ENCODE results near the gene DBET. TPM values are rescaled to one million over a fixed set of nuclear protein-coding genes. Genes with fewer than 3 reads are reported as not detected.
A peak's percentile ranks its signal among the peaks of the same experiment; 100 is the strongest.
"Not testable (repeated sequence)": the region's sequence is repeated elsewhere in the genome, so short reads cannot be mapped to it uniquely, and the experiment has no call there.

The DBET gene
- total RNA-seq, 1 donor from 2014 or later, result not detected

DNA sequence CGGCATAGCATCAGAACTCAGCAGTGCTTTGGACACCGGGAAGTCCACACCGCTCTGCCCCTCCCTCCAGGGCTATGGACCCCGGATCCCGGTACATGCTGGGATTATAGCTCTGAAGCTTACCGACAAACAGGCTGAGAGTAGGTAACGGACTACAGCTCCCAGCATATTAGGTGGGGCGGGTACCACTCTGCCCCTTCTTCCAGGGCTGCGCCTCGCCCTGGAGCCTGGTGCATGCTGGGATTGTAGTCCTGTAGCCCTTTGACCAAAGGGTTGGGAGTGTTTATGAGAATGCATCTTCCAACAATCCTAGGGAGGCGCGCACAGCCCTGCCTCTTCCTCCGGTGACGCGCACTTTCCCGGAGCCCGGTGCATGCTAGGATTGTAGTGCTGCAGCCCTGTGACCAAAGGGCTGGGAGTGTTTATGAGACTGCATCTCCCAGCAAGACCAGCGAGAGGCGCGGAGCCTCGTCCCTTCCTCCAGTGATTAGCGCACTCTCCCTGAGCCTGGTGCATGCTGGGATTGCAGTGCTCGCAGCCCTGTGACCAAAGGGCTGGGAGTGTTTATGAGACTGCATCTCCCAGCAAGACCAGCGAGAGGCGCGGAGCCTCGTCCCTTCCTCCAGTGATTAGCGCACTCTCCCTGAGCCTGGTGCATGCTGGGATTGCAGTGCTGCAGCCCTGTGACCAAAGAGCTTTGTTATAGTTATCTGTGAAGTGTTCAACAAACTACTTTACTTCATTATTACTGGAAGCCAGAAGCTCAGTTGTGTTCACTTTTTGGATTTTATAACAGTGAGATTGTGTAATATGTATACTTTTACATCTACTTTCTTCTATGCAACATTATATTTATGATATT, 14.7 kb upstream of the DBET start:
- not testable (repeated sequence) for DNase-seq (ENCODE audit: low spot score)

- not testable (repeated sequence) for DNase-seq (ENCODE audit: low spot score)
Observed at GRCh38 chr4:190058997-190059396, 5.3 kb upstream of the DBET start.

GRCh38 chr4:190064805-190065204, 503 bp downstream of the DBET start:
- not testable (repeated sequence) for DNase-seq (ENCODE audit: low spot score)

- not testable (repeated sequence) for DNase-seq (ENCODE audit: low spot score)
Observed at GRCh38 chr4:190068351-190068750, 4.0 kb downstream of the DBET start.

DNA sequence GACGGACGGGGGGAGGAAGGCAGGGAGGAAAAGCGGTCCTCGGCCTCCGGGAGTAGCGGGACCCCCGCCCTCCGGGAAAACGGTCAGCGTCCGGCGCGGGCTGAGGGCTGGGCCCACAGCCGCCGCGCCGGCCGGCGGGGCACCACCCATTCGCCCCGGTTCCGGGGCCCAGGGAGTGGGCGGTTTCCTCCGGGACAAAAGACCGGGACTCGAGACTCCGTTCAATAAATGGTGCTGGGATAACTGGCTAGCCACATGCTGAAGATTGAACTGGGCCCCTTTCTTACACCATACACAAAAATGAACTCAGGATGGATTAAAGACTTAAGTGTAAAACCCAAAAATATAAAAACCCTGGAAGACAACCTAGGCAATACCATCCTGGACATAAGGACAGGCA, 28.8 kb downstream of the DBET start:
- DNase-seq (ENCODE audit: low spot score), result not testable (repeated sequence)

DNA sequence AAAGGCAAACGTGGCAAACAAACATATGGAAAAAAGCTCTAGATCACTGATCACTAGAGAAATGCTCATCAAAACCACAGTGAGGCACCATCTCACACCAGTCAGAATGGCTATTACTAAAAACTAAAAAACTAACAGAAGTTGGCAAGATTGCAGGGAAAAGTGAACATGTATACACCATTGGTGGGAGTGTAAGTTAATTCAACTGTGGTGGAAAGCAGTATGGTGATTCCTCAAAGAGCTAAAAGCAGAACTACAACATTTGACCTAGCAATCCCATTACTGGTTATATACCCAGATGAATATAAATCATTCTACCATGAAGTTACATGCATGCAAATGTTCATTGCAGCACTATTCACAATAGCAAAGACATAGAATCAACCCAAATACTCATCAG, 29.7 kb downstream of the DBET start:
- not testable (repeated sequence) for DNase-seq (ENCODE audit: low spot score)

DNA sequence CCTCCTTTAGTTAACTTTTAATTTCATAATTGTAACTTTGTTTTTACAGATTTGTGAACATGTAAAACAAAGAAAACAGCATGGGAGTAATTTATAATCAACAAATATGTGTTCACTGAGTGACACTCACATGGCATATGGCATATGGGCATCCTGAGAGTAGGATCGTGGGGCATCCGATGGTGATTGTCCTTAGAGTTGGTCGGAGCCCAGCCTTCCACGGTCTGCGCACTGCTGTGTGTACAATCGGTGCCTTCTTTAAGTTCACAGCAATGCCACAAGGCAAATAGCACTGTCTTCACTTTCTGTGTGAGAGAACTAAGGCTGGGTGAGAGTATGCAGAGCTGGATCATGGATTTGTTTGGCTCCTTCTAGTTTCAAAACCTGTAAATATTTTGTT, 31.0 kb downstream of the DBET start:
- DNase-seq (ENCODE audit: low spot score), result not testable (repeated sequence)

DNA sequence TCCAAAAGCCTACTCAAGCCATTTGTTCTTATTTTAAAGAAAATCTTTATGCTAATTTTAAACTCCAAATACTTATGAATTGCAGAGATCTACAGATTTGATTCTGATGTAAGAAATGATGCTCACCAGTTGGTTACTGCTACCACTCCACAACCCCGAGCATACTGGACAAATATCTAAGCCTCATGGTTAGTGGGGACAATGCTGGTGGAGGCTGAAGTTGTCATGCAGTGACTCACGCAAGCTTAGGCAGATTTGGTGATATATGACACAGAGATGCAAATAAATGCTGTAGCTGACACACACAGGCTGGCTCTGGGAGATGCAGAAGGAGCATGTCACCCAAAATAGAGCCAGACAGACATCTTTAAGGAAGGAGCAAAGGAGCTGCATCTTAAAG, 35.3 kb downstream of the DBET start:
- DNase-seq (ENCODE audit: low spot score), result not testable (repeated sequence)

DNA sequence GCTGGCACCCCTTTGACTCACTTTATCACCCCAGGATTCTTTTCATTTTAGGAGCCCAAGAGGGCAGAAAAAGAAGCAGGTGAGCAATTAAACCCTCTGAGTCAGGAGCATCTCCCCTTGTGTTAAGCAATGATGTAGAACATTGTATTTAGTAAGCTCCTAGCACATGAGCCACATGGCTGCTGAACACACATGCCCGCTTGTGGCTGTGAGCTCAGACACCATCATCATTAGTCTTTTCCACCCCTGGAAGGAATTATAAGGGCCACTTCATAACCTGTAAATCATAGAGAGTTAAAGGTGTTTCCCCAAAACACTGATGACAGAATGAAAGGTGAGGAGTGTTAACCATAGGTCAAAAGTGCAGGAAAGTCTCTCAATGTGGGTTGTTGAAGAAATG, 37.2 kb downstream of the DBET start:
- DNase-seq (ENCODE audit: low spot score), result not testable (repeated sequence)

- not testable (repeated sequence) for DNase-seq (ENCODE audit: low spot score)
Observed at GRCh38 chr4:190106191-190106590, 41.9 kb downstream of the DBET start.

DNA sequence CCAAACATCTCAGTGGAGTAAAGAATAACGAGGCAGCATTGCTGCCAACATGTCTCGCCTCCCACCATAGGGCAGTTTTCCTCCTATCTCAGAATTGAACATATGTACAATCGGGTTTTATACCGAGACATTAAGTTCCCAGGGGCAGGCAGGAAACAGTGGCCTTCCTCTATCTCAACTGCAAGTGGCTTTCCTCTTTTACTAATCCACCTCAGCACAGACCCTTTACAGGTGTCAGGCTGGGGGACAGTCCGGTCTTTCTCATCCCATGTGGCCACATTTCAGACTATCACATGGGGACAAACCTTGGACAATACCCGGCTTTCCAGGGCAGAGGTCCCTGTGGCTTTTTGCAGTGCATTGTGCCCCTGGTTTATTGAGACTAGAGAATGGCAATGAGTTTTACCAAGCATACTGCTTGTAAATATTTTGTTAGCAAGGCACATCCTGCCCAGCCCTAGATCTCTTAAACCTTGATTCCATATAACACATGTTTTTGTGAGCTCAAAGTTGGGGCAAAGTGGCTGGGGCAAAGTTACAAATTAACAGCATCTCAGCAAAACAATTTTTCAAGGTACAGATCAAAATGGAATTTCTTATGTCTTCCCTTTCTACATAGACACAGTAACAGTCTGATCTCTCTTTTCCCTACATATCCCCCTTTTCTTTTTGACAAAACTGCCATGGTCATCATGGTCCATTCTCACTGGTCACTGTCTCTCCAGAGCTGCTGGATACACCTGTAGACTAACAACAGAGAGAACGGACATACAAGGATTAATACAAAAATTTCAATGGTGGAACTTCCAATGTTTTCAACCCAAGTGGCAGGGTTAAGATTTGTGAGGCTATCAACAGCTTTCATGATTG, 42.5 kb downstream of the DBET start:
- DNase-seq (ENCODE audit: low spot score), result peak; percentile 15

DNA sequence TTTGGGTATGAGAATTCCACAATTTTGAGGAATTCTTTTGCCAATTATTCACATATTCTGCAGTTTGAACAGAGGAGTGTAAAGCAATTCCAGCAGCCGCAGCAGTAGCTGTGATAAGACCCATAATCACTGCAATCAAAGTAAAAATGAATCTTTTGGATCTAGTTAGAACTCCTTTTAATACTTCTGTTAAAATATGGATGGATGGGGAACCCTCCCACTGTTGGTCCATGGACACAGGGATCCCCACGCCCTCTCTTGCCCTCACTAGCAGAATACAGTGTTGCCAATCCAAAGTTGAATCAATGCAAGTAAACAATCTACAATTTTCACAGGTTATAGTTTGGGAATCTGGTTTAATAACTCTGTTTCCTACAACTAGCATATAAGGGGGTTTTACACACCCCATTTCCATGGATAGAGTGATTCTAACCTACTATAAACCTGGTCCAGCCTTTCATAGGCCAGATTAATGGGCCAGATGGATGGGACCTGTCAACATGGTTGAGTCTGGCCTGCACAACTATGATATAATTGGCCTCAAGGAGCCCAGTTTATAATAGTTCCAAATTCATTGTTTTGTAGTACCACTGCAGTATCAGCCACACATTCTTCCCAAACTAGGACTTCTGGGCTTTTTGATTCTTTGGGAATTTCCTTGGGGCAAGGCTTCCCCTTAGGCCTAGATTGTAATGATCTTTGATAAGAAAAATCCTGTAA, 43.6 kb downstream of the DBET start:
- DNase-seq (ENCODE audit: low spot score), result not testable (repeated sequence)

- DNase-seq (ENCODE audit: low spot score), result peak; percentile 12
Observed at GRCh38 chr4:190108756-190109155, 44.5 kb downstream of the DBET start.

DNA sequence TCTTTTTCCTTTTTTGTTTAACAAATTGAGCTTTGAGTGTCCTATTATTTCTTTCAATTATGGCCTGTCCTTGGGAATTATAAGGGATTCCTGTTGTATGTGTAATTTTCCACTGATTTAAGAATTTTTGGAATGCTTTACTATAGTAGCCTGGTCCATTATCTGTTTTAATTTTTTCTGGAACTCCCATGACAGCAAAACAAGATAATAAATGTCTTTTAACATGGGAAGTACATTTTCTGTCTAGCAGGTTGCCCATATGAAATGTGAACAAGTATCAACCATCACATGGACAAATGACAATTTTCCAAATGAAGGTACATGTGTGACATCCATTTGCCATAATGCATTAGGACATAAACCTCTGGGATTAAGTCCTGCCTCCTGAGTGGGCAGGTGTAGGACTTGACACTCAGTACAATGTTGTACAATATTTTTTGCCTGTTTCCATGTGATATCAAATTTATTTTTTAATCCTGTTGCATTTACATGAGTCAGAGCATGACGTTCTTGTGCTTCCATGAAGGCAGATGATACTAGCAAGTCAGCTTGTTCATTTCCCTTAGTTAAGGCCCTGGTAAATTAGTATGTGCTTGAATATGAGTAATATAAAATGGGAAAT, 45.2 kb downstream of the DBET start:
- not testable (repeated sequence) for DNase-seq (ENCODE audit: low spot score)

GRCh38 chr4:190110033-190110432, 45.7 kb downstream of the DBET start:
- DNase-seq (ENCODE audit: low spot score), result not testable (repeated sequence)

DNA sequence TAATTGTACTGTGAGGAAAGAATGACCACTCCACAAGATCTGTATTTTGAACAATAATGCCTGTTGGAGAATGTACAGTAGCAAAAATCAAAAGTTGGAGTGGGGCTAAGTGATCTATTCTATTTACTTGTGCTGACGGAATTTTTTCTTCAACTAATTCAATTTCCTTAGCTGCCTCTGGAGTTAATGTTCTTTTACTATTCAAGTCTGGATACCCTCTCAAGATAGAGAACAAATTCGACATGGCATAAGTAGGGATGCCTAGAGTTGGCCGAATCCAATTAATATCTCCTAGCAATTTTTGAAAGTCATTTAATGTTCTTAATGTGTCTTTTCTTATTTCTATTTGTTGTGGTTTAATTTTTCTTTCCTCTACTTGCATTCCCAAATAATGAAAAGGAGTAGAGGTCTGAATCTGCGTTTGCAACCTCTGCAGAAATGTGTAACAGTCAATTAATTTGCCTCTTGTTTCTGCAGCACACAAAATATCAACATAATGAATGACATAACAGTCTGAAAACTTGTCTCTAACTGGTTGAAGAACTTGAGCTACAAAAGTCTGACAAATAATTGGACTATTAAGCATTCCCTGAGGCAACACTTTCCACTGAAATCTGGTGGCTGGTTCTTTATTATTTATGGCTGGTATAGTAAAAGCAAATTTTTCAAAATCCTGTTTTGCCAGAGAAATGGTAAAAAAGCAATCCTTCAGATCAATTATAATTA, 46.4 kb downstream of the DBET start:
- DNase-seq (ENCODE audit: low spot score), result not testable (repeated sequence)

GRCh38 chr4:190112879-190113278, 48.6 kb downstream of the DBET start:
- not testable (repeated sequence) for DNase-seq (ENCODE audit: low spot score)

DNA sequence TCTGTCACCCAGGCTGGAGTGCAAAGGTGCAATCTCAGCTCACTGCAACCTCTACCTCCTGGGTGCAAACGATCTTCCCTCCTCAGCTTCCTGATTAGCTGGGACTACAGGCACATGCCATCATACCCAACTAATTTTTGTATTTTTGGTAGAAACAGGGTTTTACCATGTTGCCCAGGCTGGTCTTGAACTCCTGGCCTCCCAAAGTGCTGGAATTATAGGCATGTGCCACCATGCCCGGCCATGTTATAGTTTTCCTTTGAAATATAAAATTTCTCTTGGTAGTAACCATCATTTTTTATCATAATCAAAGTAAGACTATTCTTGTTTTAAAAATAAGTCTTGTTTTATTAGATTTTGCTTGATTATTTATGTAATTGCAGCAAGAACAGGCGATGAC, 50.7 kb downstream of the DBET start:
- DNase-seq (ENCODE audit: low spot score), result not testable (repeated sequence)

Data from mucosa of gallbladder (tissue), 1 donor.